Karpas-422 (cell line): Measurements from ENCODE around the gene PARP3. TPM values are rescaled to one million over a fixed set of nuclear protein-coding genes. Genes with fewer than 3 reads are reported as not detected.
"Not testable (repeated sequence)": the region's sequence is repeated elsewhere in the genome, so short reads cannot be mapped to it uniquely, and the experiment has no call there.

ENCODE experiments used
- DNase-seq: peaks from one replicate; pipeline ENCODE4 v3.0.0-alpha.2; 2015
- H2AFZ ChIP-seq: fragments of 200-600 bp; sonication (generic); 2 replicates; pipeline ENCODE4 v1.6.1; 2014; ENCODE audit warnings: antibody characterized with exemption, low read length, mixed read lengths
- H3K27ac ChIP-seq: fragments of 200-600 bp; sonication (generic); 2 replicates; pipeline ENCODE4 v1.5.1; 2014; ENCODE audit warnings: mild to moderate bottlenecking, low read length, moderate library complexity
- H3K27me3 ChIP-seq: fragments of 200-600 bp; sonication (generic); 2 replicates; pipeline ENCODE4 v1.6.1; 2014; ENCODE audit warnings: low read length, mixed read lengths
- H3K36me3 ChIP-seq: fragments of 200-600 bp; sonication (generic); 2 replicates; pipeline ENCODE4 v1.6.1; 2014; ENCODE audit warnings: low read length, mixed read lengths; ENCODE audit not compliant: insufficient read depth
- H3K4me1 ChIP-seq: fragments of 200-600 bp; sonication (generic); 2 replicates; pipeline ENCODE4 v1.6.1; 2014; ENCODE audit warnings: mild to moderate bottlenecking, low read length, mixed read lengths
- H3K4me2 ChIP-seq: fragments of 200-600 bp; sonication (generic); 2 replicates; pipeline ENCODE4 v1.6.1; 2014; ENCODE audit warnings: low read length, low read depth, mild to moderate bottlenecking; ENCODE audit not compliant: poor library complexity, severe bottlenecking
- H3K4me3 ChIP-seq: fragments of 200-600 bp; sonication (generic); 2 replicates; pipeline ENCODE4 v1.5.1; 2014; ENCODE audit warnings: mild to moderate bottlenecking, antibody characterized with exemption, low read length, mixed read lengths
- H3K79me2 ChIP-seq: fragments of 200-600 bp; sonication (generic); 2 replicates; pipeline ENCODE4 v1.6.1; 2014; ENCODE audit warnings: mild to moderate bottlenecking, low read length, mixed read lengths
- H3K9ac ChIP-seq: fragments of 200-600 bp; sonication (generic); 2 replicates; pipeline ENCODE4 v1.6.0; 2014; ENCODE audit warnings: low read length
- H3K9me2 ChIP-seq: fragments of 200-600 bp; sonication (generic), shearing (Covaris generic); replicated peaks from 2 replicates; pipeline ENCODE4 v1.6.0; 2014; ENCODE audit warnings: mild to moderate bottlenecking, low read length, moderate library complexity; ENCODE audit not compliant: insufficient read depth
- H3K9me3 ChIP-seq: fragments of 300-700, 200-600 bp; sonication (generic); 2 replicates; pipeline ENCODE4 v1.6.1; 2014; ENCODE audit warnings: low read length, mixed read lengths
- H4K20me1 ChIP-seq: fragments of 200-600 bp; sonication (generic); 2 replicates; pipeline ENCODE4 v1.6.1; 2014; ENCODE audit warnings: mild to moderate bottlenecking, antibody characterized with exemption, low read length, low read depth; ENCODE audit not compliant: insufficient read depth
- total RNA-seq: library from RNA; depleted of rRNA; stranded (reverse); fragments of >200 nt; shearing (Covaris generic); gene quantifications from 2 replicates; pipeline ENCODE4 v1.2.3, GENCODE V29; 2014; ENCODE audit warnings: low replicate concordance

The PARP3 gene
- total RNA-seq, 1 experiment from 2014 or later, result 29.1 TPM

DNA sequence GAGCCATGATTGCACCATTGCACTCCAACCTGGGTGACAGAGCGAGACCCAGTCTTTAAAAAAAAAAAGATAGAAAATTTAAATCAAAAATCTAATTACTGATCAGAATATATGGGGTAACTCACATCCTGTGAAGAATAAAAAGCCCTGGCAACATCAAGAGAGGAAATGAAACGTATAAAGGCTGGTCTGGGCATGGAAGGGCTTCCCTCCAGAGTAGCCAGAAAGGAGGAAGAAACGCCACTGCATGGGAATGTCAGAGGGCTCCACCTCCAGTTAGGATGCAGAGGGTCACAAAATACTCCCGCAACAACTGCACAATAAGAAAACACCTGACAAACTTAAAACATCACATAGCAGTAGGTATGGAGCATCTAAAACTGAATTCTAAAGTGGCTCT is 34.1 kb upstream of the PARP3 start:
- no peaks in the 10 kb centered on the region for H3K9me3 ChIP-seq
- H3K9me2 ChIP-seq, result no peaks in the 10 kb centered on the region
- no peaks in the 10 kb centered on the region for H4K20me1 ChIP-seq
- H3K79me2 ChIP-seq, result no peaks in the 10 kb centered on the region
- no peaks in the 10 kb centered on the region for H3K36me3 ChIP-seq
- no peak overlapping the region for H3K4me3 ChIP-seq
- H2AFZ ChIP-seq, result no peak overlapping the region
- no peak overlapping the region for H3K27ac ChIP-seq
- H3K27me3 ChIP-seq, result no peaks in the 10 kb centered on the region
- no peak overlapping the region for H3K9ac ChIP-seq
- no peaks in the 10 kb centered on the region for H3K4me1 ChIP-seq
- no peak for DNase-seq
- H3K4me2 ChIP-seq, result no peak overlapping the region

DNA sequence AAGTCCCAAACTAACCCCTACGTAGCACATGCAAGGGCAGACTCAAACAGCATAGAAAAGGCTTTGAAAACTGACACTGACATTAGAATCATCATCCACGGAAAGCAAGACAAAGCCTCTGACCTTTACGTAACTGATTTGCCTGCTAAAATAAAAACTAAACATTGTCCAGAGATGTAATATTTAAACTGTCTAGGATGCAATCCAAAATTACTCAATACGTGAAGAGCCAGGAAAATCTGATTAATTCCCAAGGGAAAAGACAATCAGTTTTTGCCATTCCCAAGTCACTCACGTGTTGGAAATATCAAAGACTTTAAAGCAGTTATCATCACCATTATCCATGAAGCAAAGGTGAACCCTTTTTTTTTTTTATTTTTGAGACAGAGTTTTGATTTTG is 25.7 kb upstream of the PARP3 start:
- no peaks in the 10 kb centered on the region for H3K4me1 ChIP-seq

DNA sequence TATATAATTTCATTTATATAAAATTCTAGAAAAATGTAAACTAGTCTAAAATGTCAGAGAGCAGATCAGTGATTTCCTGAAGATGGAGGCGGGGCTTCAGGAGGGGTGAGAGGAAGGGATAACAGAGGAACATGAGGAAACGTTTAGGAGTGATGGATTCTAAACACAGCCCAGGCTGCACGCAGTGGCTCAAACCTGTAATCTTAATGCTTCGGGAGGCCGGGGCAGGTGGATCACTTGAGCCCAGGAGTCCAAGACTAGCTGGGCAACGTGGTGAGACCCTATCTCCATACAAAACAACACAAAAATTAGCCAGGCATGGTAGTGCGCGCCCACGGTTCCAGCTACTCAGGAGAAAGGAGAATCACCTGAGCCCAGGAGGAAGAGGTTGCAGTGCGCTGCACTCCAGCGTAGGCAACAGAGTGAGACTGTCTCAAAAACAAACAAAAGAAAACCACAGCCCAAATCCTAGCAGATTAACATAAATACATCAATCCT is 21.0 kb upstream of the PARP3 start:
- Histone ChIP-seq H3K27me3 (no peaks in the 10 kb centered on the region), H3K4me3 (no peak overlapping the region), H4K20me1 (no peaks in the 10 kb centered on the region), H3K9ac (no peak overlapping the region), H3K36me3 (no peaks in the 10 kb centered on the region), H3K27ac (no peak overlapping the region), H3K9me2 (no peaks in the 10 kb centered on the region), H3K4me2 (no peak overlapping the region), H3K79me2 (no peaks in the 10 kb centered on the region), H3K9me3 (no peaks in the 10 kb centered on the region), H3K4me1 (no peaks in the 10 kb centered on the region), H2AFZ (no peak overlapping the region)
- no peak for DNase-seq

More for the DNA sequence above, 25.7 kb upstream of the PARP3 start:
- H3K9ac ChIP-seq, result no peak overlapping the region
- no peaks in the 10 kb centered on the region for H3K9me2 ChIP-seq
- DNase-seq, result no peak
- no peak overlapping the region for H2AFZ ChIP-seq
- H3K4me3 ChIP-seq, result no peak overlapping the region
- H3K9me3 ChIP-seq, result no peaks in the 10 kb centered on the region
- H3K36me3 ChIP-seq, result no peaks in the 10 kb centered on the region
- H3K79me2 ChIP-seq, result no peaks in the 10 kb centered on the region
- H3K4me2 ChIP-seq, result no peak overlapping the region
- H3K27ac ChIP-seq, result no peak overlapping the region
- H4K20me1 ChIP-seq, result no peaks in the 10 kb centered on the region
- no peaks in the 10 kb centered on the region for H3K27me3 ChIP-seq

DNA sequence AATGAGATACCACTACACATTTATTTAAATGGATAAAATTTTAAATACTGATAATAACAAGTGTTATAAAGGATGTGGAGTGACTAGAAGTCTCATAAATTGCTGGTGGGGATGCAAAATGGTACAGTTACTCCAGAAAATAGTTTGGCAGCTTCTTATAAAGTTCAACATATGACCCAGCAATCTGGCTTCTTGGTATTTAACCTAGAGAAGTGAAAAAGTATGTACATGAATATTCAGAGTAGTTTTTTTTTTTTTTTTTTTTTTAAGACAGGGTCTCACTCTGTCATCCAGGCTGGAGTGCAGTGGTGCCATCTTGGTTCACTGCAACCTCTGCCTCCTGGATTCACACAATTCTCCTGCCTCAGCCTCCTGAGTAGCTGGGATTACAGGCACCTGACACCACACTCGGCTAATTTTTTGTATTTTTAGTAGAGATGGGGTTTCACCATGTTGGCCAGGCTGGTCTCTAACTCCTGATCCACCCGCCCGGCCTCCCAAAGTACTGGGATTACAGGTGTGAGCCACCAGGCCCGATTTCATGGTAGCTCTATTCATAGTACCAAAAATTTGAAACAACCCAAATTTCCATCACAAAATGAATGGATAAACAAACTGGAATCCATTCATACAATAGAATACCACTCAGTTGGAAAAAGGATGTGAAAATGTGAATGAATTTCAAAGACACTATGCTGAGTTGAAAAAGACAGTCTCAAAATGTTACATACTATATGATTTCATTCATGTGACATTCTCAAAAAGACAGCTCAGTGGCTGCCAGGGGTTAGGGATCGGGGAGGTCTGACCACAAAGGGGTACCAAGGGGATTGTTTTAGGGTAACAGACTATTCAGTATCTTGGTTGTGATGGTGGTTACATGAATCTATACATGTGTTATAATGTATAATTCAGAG is 14.8 kb upstream of the PARP3 start:
- no peaks in the 10 kb centered on the region for H3K9me3 ChIP-seq
- H3K27ac ChIP-seq, result no peak overlapping the region
- no peaks in the 10 kb centered on the region for H4K20me1 ChIP-seq
- no peaks in the 10 kb centered on the region for H3K4me1 ChIP-seq
- no peaks in the 10 kb centered on the region for H3K27me3 ChIP-seq
- no peak overlapping the region for H3K9ac ChIP-seq
- no peaks in the 10 kb centered on the region for H3K79me2 ChIP-seq
- no peaks in the 10 kb centered on the region for H3K9me2 ChIP-seq
- H3K36me3 ChIP-seq, result no peaks in the 10 kb centered on the region
- no peak overlapping the region for H3K4me3 ChIP-seq
- H3K4me2 ChIP-seq, result no peak overlapping the region
- H2AFZ ChIP-seq, result no peak overlapping the region
- no peak for DNase-seq

DNA sequence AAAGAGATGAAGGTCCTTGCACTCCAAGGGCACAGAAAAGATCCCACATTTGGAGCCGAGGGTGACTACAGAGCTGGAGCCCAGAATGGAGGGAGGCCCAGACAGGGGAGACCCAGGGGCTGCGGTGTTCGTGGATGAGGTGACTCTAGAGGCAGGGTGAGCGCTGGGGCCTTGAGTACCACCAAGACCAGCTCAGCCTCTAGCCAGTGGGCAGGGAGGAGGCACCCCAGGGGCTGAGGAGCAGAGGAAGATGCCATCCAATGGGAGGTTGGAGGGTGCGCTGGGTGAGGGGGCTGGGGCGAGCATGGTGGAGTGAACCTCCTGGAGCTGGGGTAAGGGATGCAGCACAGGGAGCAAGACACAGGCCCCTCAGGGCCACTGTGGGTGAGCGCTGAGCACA is 13.7 kb upstream of the PARP3 start:
- Histone ChIP-seq H3K4me1 (no peaks in the 10 kb centered on the region), H3K9me3 (no peaks in the 10 kb centered on the region), H2AFZ (no peak overlapping the region), H3K9ac (no peak overlapping the region), H3K4me2 (no peak overlapping the region), H3K9me2 (no peaks in the 10 kb centered on the region), H3K79me2 (no peaks in the 10 kb centered on the region), H3K36me3 (no peaks in the 10 kb centered on the region), H3K27ac (no peak overlapping the region), H3K4me3 (no peak overlapping the region), H3K27me3 (no peaks in the 10 kb centered on the region), H4K20me1 (no peaks in the 10 kb centered on the region)
- no peak for DNase-seq

DNA sequence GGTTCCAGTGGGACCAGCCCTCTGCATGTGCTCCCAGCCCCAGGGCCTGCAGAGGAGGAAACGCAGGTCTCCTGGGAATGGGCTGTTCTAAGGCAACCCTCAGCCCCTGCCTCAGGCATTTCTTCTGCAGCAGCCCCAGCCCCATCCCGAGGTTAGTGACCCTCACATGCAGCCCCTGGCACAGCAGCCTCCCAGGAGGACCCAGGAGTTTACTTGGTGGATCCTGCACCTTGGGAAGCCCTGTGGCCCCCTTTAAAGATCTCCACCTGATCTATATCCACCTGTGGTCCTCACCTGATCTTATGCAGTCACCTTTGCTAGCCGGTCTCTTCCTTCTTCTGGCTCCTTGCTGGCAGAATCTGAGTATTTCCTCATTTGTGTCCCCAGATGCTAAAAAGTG is 13.2 kb upstream of the PARP3 start:
- H3K4me2 ChIP-seq, DNase-seq, H3K79me2 ChIP-seq: not testable (repeated sequence)

DNA sequence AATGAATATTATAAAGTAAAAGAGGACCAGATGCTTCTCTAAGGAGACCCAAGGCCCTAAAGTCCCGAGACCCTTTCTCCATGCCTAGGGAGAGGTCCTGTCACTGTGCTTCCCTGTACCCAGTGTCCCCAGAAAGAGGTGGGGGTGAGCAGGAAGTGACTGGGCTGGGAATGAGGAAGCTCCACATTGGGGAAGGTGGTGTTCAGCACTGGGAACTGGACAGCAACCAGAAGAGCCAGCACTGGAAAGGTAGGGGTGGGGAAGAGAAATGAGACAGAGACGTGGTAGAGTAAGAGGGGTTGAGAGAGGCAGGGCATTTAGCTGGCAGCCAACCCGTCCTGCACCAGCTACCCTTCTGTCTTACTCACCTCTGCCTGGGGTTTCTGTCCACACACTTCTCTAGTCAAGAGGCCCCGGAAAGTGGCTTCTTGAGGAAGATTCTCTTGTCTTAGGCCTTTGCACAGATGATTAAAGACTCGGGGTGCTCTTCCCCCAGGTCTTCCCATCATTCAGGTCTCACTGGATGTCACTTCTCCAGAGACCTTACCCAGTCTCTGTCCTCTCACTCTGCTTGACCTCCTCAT is 12.7 kb upstream of the PARP3 start:
- no peaks in the 10 kb centered on the region for H3K79me2 ChIP-seq
- DNase-seq, result no peak
- H3K9ac ChIP-seq, result no peak overlapping the region
- H3K27ac ChIP-seq, result no peak overlapping the region
- no peak overlapping the region for H3K4me2 ChIP-seq
- H3K4me1 ChIP-seq, result no peaks in the 10 kb centered on the region
- no peaks in the 10 kb centered on the region for H3K36me3 ChIP-seq
- H3K27me3 ChIP-seq, result no peaks in the 10 kb centered on the region
- no peaks in the 10 kb centered on the region for H4K20me1 ChIP-seq
- no peaks in the 10 kb centered on the region for H3K9me3 ChIP-seq
- no peak overlapping the region for H2AFZ ChIP-seq
- H3K4me3 ChIP-seq, result no peak overlapping the region
- H3K9me2 ChIP-seq, result no peaks in the 10 kb centered on the region

More for the DNA sequence above, 13.2 kb upstream of the PARP3 start:
- H3K9me2 ChIP-seq, H3K9me3 ChIP-seq, H2AFZ ChIP-seq, H3K4me3 ChIP-seq, H3K27me3 ChIP-seq, H3K36me3 ChIP-seq, H4K20me1 ChIP-seq, H3K4me1 ChIP-seq, H3K27ac ChIP-seq, H3K9ac ChIP-seq: not testable (repeated sequence)

DNA sequence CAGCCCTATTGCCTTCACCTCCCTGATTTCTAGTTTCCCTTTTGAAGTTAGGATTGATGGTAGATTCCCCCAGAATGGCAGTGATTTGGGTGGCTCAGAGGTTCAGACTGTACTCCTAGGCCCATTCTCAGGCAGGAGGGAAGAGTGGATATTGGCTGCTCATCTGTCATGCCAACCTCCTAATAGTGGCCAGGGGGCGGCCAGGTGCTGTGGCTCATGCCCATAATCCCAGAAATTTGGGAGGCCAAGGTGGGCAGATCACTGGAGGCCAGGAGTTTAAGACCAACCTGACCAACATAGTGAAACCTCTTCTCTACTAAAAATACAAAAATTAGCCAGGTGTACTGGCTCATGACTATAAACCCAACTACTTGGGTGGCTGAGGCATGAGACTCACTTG is 11.7 kb upstream of the PARP3 start:
- Histone ChIP-seq H3K4me3 (no peak overlapping the region), H3K79me2 (no peaks in the 10 kb centered on the region), H3K9ac (no peak overlapping the region), H3K36me3 (no peaks in the 10 kb centered on the region), H3K27me3 (no peaks in the 10 kb centered on the region), H3K27ac (no peak overlapping the region), H3K4me1 (no peaks in the 10 kb centered on the region), H4K20me1 (no peaks in the 10 kb centered on the region), H3K9me3 (no peaks in the 10 kb centered on the region), H3K9me2 (no peaks in the 10 kb centered on the region), H3K4me2 (no peak overlapping the region), H2AFZ (no peak overlapping the region)
- no peak for DNase-seq
